ENCODE measurements around the gene CYSLTR2.
"Not testable (repeated sequence)": the region's sequence is repeated elsewhere in the genome, so short reads cannot be mapped to it uniquely, and the experiment has no call there.

The CYSLTR2 gene

DNA sequence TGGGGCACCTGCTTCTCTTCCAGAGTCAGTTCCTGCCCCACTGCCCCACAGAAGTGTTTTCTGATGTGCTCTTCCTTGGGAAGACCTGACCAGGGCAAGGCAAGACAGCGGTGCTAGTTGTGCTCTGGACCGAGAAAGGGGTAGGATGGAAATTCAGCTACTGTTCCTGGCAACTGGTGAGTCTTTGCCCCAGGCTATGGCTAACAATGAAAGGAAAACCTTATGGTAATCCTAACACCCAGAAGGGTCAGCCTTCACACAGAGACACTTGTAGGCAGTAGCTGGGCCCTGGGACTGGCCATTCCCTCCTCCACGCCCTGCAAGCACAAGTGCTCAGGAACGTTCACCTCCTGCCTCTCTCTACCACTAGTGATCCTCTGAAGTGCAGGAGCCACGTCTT, 9.6 kb upstream of the CYSLTR2 start:
- DNase-seq (ENCODE audit: low read depth in 1 of 2, low spot score in 1 of 2) = no peak

DNA sequence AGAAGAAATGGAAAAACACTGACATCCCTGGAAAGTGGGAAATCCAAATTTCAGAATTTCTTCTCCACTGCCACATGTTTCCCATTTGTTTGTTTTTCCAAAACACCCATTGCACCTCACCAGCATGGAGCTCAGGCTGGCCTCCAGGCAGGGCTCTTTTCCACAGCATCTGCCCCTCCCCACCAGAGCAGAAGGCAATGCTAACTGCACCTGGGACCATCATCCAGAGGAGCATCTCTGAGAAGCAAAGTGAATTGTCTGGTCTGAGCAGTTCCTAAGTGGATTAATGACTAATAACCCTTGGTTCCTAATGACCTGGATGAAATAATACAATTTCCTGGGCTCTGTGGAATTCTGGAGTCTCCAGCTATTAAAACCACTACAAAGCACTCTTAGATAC, 8.8 kb upstream of the CYSLTR2 start:
- no peak for DNase-seq (ENCODE audit: low read depth in 1 of 2, low spot score in 1 of 2)

GRCh38 chr13:48645845-48646244, 7.9 kb upstream of the CYSLTR2 start:
- no peak for DNase-seq (ENCODE audit: low read depth in 1 of 2, low spot score in 1 of 2)

DNA sequence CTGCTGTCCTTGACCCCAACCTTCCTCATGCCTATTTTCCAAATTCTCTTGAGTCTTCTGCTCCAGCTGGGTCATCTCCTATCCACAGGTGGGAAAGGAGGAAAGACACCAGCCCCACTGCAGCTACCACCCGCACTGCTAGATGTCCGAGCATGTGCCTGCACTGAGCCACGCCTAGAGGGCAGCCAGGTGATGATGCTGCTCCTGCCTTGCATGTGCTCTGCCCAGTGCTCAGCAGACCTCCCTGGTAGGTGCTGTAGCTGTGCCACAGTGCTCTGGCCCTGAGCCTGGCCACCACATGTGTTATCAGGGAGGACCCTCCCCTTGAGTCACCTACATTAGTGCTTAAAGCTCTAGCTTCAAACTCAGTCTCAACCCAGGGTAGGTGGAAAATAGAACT, 6.9 kb upstream of the CYSLTR2 start:
- DNase-seq (ENCODE audit: low read depth in 1 of 2, low spot score in 1 of 2) = no peak

GRCh38 chr13:48647625-48648024, 6.1 kb upstream of the CYSLTR2 start:
- DNase-seq (ENCODE audit: low read depth in 1 of 2, low spot score in 1 of 2) = no peak

- DNase-seq (ENCODE audit: low read depth in 1 of 2, low spot score in 1 of 2) = no peak
Measured at GRCh38 chr13:48648446-48648845, 5.3 kb upstream of the CYSLTR2 start.

GRCh38 chr13:48652851-48653471, 768 bp upstream of the CYSLTR2 start:
- no peak for DNase-seq (ENCODE audit: low read depth in 1 of 2, low spot score in 1 of 2)

GRCh38 chr13:48654511-48654910, 782 bp downstream of the CYSLTR2 start:
- no peak for DNase-seq (ENCODE audit: low read depth in 1 of 2, low spot score in 1 of 2)

- DNase-seq (ENCODE audit: low read depth in 1 of 2, low spot score in 1 of 2) = no peak
Measured at GRCh38 chr13:48655291-48655690, 1.6 kb downstream of the CYSLTR2 start.

DNA sequence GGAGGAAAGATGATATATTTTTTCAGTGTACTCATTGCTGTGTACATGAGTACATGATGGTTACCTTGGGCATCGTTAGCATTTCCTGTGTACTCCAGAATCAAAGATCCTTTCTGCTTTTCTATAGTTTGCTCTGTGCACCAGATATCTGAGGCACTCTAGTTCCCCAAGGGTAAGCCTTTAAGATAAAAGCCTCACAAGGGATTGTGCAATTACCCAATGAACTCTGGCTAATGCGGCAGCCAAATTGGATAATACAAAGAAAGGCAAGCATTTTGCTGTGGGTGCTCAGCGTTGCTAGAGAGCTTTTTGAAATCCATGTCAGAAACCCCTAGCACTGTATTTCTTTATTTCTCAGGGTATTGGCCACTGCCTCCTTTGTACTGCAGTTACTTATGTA, 2.9 kb downstream of the CYSLTR2 start:
- no peak for DNase-seq (ENCODE audit: low read depth in 1 of 2, low spot score in 1 of 2)

- no peak for DNase-seq (ENCODE audit: low read depth in 1 of 2, low spot score in 1 of 2)
Measured at GRCh38 chr13:48660361-48661076, 6.8 kb downstream of the CYSLTR2 start.

DNA sequence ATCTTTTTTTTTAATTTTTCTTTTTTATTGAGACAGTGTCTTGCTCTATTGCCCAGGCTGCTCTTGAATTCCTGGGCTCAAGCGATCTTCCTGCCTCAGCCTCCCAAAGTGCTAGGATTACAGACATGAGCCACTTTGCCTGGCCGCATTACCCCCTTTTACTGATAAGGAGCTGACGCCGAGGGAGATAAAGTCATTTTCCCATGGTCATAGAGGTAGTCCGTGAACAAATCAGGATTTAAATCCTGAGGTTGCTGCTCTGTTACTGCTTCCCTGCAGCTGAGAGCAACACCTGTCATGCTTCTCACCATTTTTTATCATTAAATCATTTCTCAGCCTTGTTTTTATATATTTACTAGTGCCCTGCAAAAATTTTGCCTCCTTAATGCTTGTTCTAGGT, 7.4 kb downstream of the CYSLTR2 start:
- no peak for DNase-seq (ENCODE audit: low read depth in 1 of 2, low spot score in 1 of 2)

DNA sequence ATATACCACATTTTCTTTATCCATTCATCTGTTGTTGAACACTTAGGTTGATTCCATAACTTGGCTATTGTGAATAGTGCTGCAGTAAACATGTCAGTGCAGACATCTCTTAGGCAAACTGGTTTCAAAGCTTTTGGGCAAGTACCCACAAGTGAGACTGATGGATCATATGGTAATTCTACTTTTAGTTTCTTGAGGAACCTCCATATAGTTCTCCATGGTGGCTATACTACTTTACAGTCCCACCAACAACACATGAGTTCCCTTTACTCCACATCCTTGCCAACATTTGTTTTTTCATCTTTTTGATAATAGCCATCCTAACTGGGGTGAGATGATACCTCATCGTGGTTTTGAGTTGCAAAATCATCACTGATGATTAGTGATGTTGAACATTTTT, 8.5 kb downstream of the CYSLTR2 start:
- no peak for DNase-seq (ENCODE audit: low read depth in 1 of 2, low spot score in 1 of 2)

DNA sequence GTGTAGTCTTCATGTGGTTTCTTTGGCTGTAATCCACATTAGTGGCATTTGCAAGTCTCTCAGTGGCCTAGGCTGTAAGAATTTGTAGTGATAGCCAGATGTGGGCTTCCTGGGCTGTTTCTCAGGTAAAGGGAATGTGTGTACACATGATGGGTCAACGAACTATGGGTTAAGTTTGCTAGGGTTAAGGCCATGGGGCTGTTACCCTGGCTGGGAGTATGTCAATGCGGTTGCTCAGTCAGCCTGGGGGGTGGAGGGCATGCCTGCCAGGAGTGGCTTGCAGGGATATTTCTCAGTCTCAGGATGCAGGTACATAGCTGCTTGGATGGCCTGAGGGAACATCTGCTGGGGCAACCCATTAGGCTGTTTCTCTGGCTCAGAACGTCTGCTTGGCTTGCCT, 13.4 kb downstream of the CYSLTR2 start:
- no peak for DNase-seq (ENCODE audit: low read depth in 1 of 2, low spot score in 1 of 2)

GRCh38 chr13:48671421-48671820, 17.7 kb downstream of the CYSLTR2 start:
- not testable (repeated sequence) for DNase-seq (ENCODE audit: low read depth in 1 of 2, low spot score in 1 of 2)

DNA sequence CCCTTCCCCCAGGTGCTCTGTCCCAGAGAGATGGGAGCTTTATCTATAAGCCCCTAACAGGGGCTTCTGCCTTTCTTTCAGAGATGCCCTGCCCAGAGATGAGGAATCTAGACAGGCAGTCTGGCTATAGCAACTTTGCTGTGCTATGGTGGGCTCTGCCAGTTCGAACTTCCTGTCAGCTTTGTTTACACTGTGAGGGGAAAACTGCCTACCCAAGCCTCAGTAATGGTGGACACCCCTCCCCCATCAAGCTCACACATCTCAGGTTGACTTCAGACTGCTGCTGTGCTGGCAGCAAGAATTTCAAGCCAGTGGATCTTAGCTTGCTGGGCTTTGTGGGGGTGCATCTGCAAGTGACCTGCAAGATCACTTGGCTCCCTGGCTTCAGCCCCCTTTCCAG, 21.5 kb downstream of the CYSLTR2 start:
- no peak for DNase-seq (ENCODE audit: low read depth in 1 of 2, low spot score in 1 of 2)

GRCh38 chr13:48678316-48678715, 24.6 kb downstream of the CYSLTR2 start:
- DNase-seq (ENCODE audit: low read depth in 1 of 2, low spot score in 1 of 2) = no peak

- no peak for DNase-seq (ENCODE audit: low read depth in 1 of 2, low spot score in 1 of 2)
Measured at GRCh38 chr13:48679941-48680680, 26.4 kb downstream of the CYSLTR2 start.

DNA sequence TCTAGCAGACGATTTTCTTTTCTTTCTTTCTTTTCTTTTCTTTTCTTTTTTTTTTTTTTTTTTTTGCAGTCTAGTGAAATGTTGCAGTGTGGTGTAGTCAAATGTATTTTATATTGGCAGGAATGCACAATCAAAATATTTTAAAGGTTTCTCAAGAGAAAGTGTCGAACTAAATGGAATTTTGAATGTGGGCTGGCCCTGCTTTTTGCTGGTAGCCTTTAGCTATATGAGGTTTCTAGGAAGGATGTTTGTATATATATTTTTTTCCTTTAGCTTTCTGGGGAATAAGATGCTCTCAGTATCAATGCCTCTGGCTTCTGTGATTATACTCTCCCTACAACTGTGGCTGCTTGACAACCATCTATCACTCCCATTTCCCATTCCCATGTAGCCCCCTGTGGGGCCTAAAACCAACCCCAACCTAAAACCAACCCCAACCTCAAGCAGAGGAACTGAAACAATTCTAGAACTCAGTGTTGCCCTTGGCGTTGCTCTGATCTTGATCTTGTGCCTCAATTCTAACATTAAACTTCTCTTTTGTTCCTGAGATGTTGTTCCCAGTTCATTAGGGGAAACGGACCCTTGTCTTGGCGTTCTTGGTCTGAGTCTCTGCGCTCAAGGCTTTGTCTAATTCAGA, 27.1 kb downstream of the CYSLTR2 start:
- DNase-seq (ENCODE audit: low read depth in 1 of 2, low spot score in 1 of 2) = no peak

DNA sequence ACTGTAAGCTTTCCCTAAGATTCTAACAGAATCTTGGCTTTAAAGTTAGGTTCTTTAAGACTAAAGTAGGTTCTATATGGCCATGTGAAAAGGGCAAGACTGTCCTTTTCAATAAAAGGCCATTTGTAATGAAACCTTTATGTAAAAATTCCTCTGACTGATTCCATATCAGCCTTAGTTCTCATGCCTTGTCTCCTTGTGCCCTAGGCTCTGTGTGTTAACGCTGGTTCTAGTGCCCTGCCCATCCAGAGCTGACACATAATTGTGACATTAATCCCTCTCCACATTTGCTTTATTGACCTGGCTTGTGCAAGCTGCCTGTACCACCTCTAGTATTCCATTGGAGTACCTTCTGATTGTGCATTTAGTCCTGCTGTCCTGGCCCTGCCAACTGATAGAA, 28.2 kb downstream of the CYSLTR2 start:
- DNase-seq (ENCODE audit: low read depth in 1 of 2, low spot score in 1 of 2) = no peak

DNA sequence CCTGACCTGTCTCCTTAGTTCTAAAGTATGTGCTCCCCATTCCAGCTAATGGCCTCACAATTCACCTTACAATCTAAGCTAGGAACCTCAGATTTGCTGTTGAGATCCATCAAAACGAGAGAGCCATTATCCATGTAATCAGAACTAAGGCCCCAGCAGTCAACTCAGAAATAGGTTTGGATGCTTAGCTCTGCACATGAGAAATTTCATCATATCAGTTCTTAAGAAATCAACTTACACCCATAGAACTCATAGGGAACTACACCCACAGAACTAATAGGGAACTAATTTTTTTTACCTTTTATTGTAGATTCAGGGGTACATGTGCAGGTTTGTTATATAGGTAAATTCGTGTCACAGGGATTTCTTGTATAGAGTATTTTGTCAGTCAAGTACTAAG, 28.7 kb downstream of the CYSLTR2 start:
- no peak for DNase-seq (ENCODE audit: low read depth in 1 of 2, low spot score in 1 of 2)

DNA sequence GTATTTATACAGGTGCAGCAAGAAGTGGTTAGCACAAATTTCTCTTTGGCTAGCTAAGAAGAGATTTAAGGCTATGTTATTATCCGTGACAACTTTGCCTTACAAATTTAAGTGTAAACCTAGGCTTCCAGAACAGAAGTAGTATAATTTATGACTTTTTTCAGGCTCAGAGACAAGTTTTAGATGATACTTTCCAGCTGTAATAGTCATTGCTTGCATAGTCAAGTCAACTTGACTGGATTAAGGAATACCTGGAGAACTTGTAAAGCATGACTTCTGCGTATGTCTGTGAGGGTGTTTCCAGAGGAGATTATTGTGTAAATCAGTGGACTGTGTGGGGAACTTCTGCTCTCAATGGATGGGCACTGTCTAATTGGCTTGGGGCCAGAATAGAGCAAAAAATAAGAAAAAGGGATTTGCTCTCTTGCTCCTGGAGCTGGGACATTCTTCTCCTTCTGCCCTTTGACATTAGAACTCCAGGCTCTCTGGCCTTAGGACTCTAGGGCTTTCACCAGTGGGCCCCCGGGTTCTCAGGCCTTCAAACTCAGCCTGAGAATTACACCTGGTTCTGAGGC, 33.0 kb downstream of the CYSLTR2 start:
- DNase-seq (ENCODE audit: low read depth in 1 of 2, low spot score in 1 of 2) = no peak

Measured in activated CD4-positive, alpha-beta T cell treated with anti-CD3 and anti-CD28 coated beads, Interleukin-2, amount 50 U/mL, for 24 hours (primary cell).